Measurements from ENCODE around the gene DNAJB8.

Gene DNAJB8

GRCh38 chr3:128413413-128414205, 53.1 kb downstream of the DNAJB8 start:
- Histone ChIP-seq H3K9me3 (ENCODE audit: control insufficient read depth in 1 of 2, low read length in 2 of 2) (no peaks in the 10 kb centered on the region), H3K4me1 (ENCODE audit: control insufficient read depth in 1 of 2, insufficient read depth in 2 of 2, low read length in 2 of 2) (no peaks in the 10 kb centered on the region), H3K27me3 (ENCODE audit: control insufficient read depth in 1 of 2, insufficient read depth in 2 of 2, low read length in 2 of 2) (no peaks in the 10 kb centered on the region), H3K27ac (ENCODE audit: low read depth, low read length) (no peak overlapping the region), H3K36me3 (ENCODE audit: control insufficient read depth in 1 of 2, insufficient read depth in 2 of 2, low read length in 2 of 2) (no peaks in the 10 kb centered on the region), H3K9ac (ENCODE audit: low read depth in 1 of 2, low read length in 2 of 2) (no peak overlapping the region), H3K4me3 (ENCODE audit: low read depth in 1 of 2, low read length in 2 of 2) (no peak overlapping the region)

GRCh38 chr3:128413003-128413370, 53.7 kb downstream of the DNAJB8 start:
- Histone ChIP-seq H3K36me3 (ENCODE audit: control insufficient read depth in 1 of 2, insufficient read depth in 2 of 2, low read length in 2 of 2) (no peaks in the 10 kb centered on the region), H3K9ac (ENCODE audit: low read depth in 1 of 2, low read length in 2 of 2) (no peak overlapping the region), H3K27me3 (ENCODE audit: control insufficient read depth in 1 of 2, insufficient read depth in 2 of 2, low read length in 2 of 2) (no peaks in the 10 kb centered on the region), H3K27ac (ENCODE audit: low read depth, low read length) (no peak overlapping the region), H3K4me3 (ENCODE audit: low read depth in 1 of 2, low read length in 2 of 2) (no peak overlapping the region), H3K9me3 (ENCODE audit: control insufficient read depth in 1 of 2, low read length in 2 of 2) (no peaks in the 10 kb centered on the region), H3K4me1 (ENCODE audit: control insufficient read depth in 1 of 2, insufficient read depth in 2 of 2, low read length in 2 of 2) (no peaks in the 10 kb centered on the region)
